H9 (cell line): ENCODE results near the gene TYRO3. TPM values are rescaled to one million over a fixed set of nuclear protein-coding genes. Genes with fewer than 3 reads are reported as not detected.

Experiments used
- DNase-seq: peaks from one replicate; pipeline ENCODE4 v3.0.0-alpha.2; 2017
- H2AFZ ChIP-seq: one replicate; pipeline ENCODE4 v1.6.1; 2013; ENCODE audit warnings: mild to moderate bottlenecking, low read length, control low read depth, moderate library complexity
- H2AK5ac ChIP-seq: 2 replicates; pipeline ENCODE4 v1.6.1; 2013; ENCODE audit warnings: low read length, control low read depth, mixed read lengths; ENCODE audit not compliant: insufficient read length
- H2BK120ac ChIP-seq: one replicate; pipeline ENCODE4 v1.6.1; 2013; ENCODE audit warnings: low read depth, mild to moderate bottlenecking, low read length, control low read depth, inconsistent platforms; ENCODE audit not compliant: poor library complexity, severe bottlenecking
- H2BK12ac ChIP-seq: 2 replicates; pipeline ENCODE4 v1.6.1; 2013; ENCODE audit warnings: low read length, control low read depth, mixed read lengths, low read depth; ENCODE audit not compliant: insufficient read length
- H2BK15ac ChIP-seq: 2 replicates; pipeline ENCODE4 v1.6.1; 2013; ENCODE audit warnings: low read depth, low read length, control low read depth
- H2BK20ac ChIP-seq: one replicate; pipeline ENCODE4 v1.6.1; 2013; ENCODE audit warnings: low read depth, mild to moderate bottlenecking, low read length, control low read depth, inconsistent platforms; ENCODE audit not compliant: poor library complexity, severe bottlenecking
- H2BK5ac ChIP-seq: 2 replicates; pipeline ENCODE4 v1.6.1; 2013; ENCODE audit warnings: low read length, control low read depth, mixed read lengths; ENCODE audit not compliant: insufficient read length
- H3K14ac ChIP-seq: 2 replicates; pipeline ENCODE4 v1.6.1; 2013; ENCODE audit warnings: low read length, control low read depth; ENCODE audit not compliant: insufficient read depth
- H3K18ac ChIP-seq: 2 replicates; pipeline ENCODE4 v1.6.1; 2013; ENCODE audit warnings: low read depth, mild to moderate bottlenecking, mixed read lengths, low read length, control low read depth; ENCODE audit not compliant: insufficient read length
- H3K23ac ChIP-seq: 2 replicates; pipeline ENCODE4 v1.6.1; 2013; ENCODE audit warnings: low read length, control low read depth, mixed read lengths, low read depth; ENCODE audit not compliant: insufficient read length
- H3K23me2 ChIP-seq: 2 replicates; pipeline ENCODE4 v1.6.1; 2013; ENCODE audit warnings: low read depth, mild to moderate bottlenecking, mixed read lengths, low read length, control low read depth; ENCODE audit not compliant: insufficient read length, poor library complexity, severe bottlenecking
- H3K27ac ChIP-seq: 2 replicates; pipeline ENCODE4 v1.5.1; 2013; ENCODE audit warnings: low read length, control low read depth, mixed read lengths, low read depth; ENCODE audit not compliant: insufficient read length
- H3K27me3 ChIP-seq: 2 replicates; pipeline ENCODE4 v1.6.1; 2013; ENCODE audit warnings: low read length, control low read depth, inconsistent platforms; ENCODE audit not compliant: insufficient read depth
- H3K4ac ChIP-seq: 2 replicates; pipeline ENCODE4 v1.6.1; 2013; ENCODE audit warnings: low read depth, mild to moderate bottlenecking, control low read depth, inconsistent platforms, low read length, moderate library complexity
- H3K4me1 ChIP-seq: 2 replicates; pipeline ENCODE4 v1.6.1; 2013; ENCODE audit warnings: low read length, control low read depth, inconsistent platforms; ENCODE audit not compliant: insufficient read depth
- H3K4me2 ChIP-seq: 2 replicates; pipeline ENCODE4 v1.6.1; 2013; ENCODE audit warnings: low read length, control low read depth, mixed read lengths; ENCODE audit not compliant: insufficient read length, insufficient read depth
- H3K56ac ChIP-seq: 2 replicates; pipeline ENCODE4 v1.6.1; 2013; ENCODE audit warnings: low read depth, mild to moderate bottlenecking, mixed read lengths, low read length, control low read depth; ENCODE audit not compliant: insufficient read length
- H3K79me1 ChIP-seq: 2 replicates; pipeline ENCODE4 v1.6.1; 2013; ENCODE audit warnings: low read depth, mild to moderate bottlenecking, moderate library complexity, low read length, control low read depth, inconsistent platforms; ENCODE audit not compliant: insufficient read depth, poor library complexity, severe bottlenecking
- H3K79me2 ChIP-seq: 2 replicates; pipeline ENCODE4 v1.6.1; 2013; ENCODE audit warnings: low read length, control low read depth, inconsistent platforms; ENCODE audit not compliant: insufficient read depth
- H3K9ac ChIP-seq: 2 replicates; pipeline ENCODE4 v1.6.1; 2013; ENCODE audit warnings: low read length, control low read depth, mixed read lengths; ENCODE audit not compliant: insufficient read length; ENCODE audit errors: extremely low read depth
- H3K9me3 ChIP-seq: one replicate; pipeline ENCODE4 v1.6.1; 2013; ENCODE audit warnings: low read depth, low read length, inconsistent platforms; ENCODE audit not compliant: control insufficient read depth
- H3T11ph ChIP-seq: one replicate; pipeline ENCODE4 v1.6.1; 2013; ENCODE audit warnings: mild to moderate bottlenecking, low read length, control low read depth, inconsistent platforms
- H4K20me1 ChIP-seq: one replicate; pipeline ENCODE4 v1.6.1; 2013; ENCODE audit not compliant: control insufficient read depth, insufficient read length, insufficient read depth
- H4K5ac ChIP-seq: 2 replicates; pipeline ENCODE4 v1.6.1; 2013; ENCODE audit warnings: low read depth, mild to moderate bottlenecking, mixed read lengths, low read length, control low read depth; ENCODE audit not compliant: insufficient read length
- H4K8ac ChIP-seq: replicated peaks from 2 replicates; pipeline ENCODE4 v1.6.1; 2013; ENCODE audit warnings: low read length, control low read depth, mixed read lengths, low read depth; ENCODE audit not compliant: insufficient read length
- H4K91ac ChIP-seq: 2 replicates; pipeline ENCODE4 v1.6.1; 2013; ENCODE audit warnings: low read depth, mild to moderate bottlenecking, moderate library complexity, mixed read lengths, low read length, control low read depth; ENCODE audit not compliant: insufficient read length
- H3K27ac Mint-ChIP-seq, 3 experiments: 2 replicates in 2 of 3; 3 replicates in 1 of 3; pipeline ENCODE4 v1.8.0; 2020 to 2021; ENCODE audit warnings: mixed read lengths in 3 of 3, mild to moderate bottlenecking in 1 of 3, moderate library complexity in 1 of 3
- H3K27me3 Mint-ChIP-seq: 2 replicates; pipeline ENCODE4 v1.8.0; 2021; ENCODE audit warnings: low read depth, mild to moderate bottlenecking, moderate library complexity, mixed read lengths
- H3K36me3 Mint-ChIP-seq, 3 experiments: 2 replicates in 2 of 3; 3 replicates in 1 of 3; pipeline ENCODE4 v1.8.0; 2020 to 2021; ENCODE audit warnings: low read depth in 3 of 3, mixed read lengths in 3 of 3; ENCODE audit not compliant: insufficient read depth in 1 of 3
- H3K4me1 Mint-ChIP-seq, 2 experiments: 2 replicates each; pipeline ENCODE4 v1.8.0; 2020; ENCODE audit warnings: mixed read lengths in 2 of 2
- H3K4me3 Mint-ChIP-seq, 2 experiments: 2 replicates in 1 of 2; 3 replicates in 1 of 2; pipeline ENCODE4 v1.8.0; 2020 to 2021; ENCODE audit warnings: mild to moderate bottlenecking in 2 of 2, mixed read lengths in 2 of 2, moderate library complexity in 1 of 2
- H3K9me3 Mint-ChIP-seq, 2 experiments: 2 replicates in 1 of 2; 3 replicates in 1 of 2; pipeline ENCODE4 v1.8.0; 2020; ENCODE audit warnings: mild to moderate bottlenecking in 2 of 2, mixed read lengths in 2 of 2, moderate library complexity in 1 of 2
- WGBS: extraction: QIAGEN DNeasy Blood & Tissue Kit; methylation state at CpG from one replicate; pipeline ENCODE4 v1.1.7; 2013; ENCODE audit warnings: missing lambda C conversion rate, low lambda C conversion rate, mixed read lengths; ENCODE audit not compliant: insufficient read length; ENCODE audit errors: extremely low coverage; 5-methylcytosine and 5-hydroxymethylcytosine counted together
- total RNA-seq: library from RNA; stranded (reverse); gene quantifications from 2 replicates; pipeline ENCODE4 v1.2.1, GENCODE V29; 2021
- TF ChIP-seq, protein P1 (sequence below): fragments of 200-600 bp; sonication (generic); conservative IDR thresholded peaks from 3 replicates; pipeline ENCODE4 v1.8.0; 2021; ENCODE audit warnings: antibody characterized with exemption, mild to moderate bottlenecking

TYRO3 gene
- total RNA-seq, 1 experiment from 2014 or later: 124 TPM

DNA sequence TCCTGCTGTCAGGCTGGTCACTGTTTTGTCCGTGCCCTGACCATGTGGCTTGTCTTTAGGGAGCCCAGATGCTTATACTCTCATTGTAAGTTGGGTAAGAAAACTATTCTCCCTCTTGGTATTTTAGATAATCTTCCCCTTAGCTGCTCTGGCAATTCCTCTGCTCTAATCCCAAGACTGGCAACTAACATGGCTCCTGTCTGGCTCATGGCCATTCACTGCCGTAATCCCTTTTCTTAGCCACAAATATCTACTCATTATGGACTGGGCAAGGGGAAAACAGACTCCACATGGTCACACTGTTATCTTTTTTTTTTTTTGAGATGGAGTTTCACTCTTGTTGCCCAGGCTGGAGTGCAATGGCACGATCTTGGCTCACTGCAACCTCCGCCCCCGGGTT lies 38.8 kb downstream of the TYRO3 start:
- peaks cover 7 to 8% of the 10 kb centered on the region in 2 experiments for H3K4me1 Mint-ChIP-seq
- Histone ChIP-seq H4K91ac (no peak overlapping the region), H3K79me2 (no peaks in the 10 kb centered on the region), H4K8ac (no peak overlapping the region), H3T11ph (no peak overlapping the region), H3K4me1 (no peaks in the 10 kb centered on the region; the same call in 1 of the 2 replicates), H2AFZ (no peak overlapping the region), H2BK20ac (no peak overlapping the region), H3K56ac (no peak overlapping the region), H3K9me3 (no peaks in the 10 kb centered on the region), H3K4ac (no peak overlapping the region), H3K18ac (no peak overlapping the region), H2AK5ac (no peak overlapping the region), H2BK5ac (no peak overlapping the region), H3K23ac (no peak overlapping the region), H2BK120ac (no peak overlapping the region), H3K4me2 (no peak overlapping the region), H3K23me2 (no peaks in the 10 kb centered on the region), H3K14ac (no peak overlapping the region), H2BK15ac (no peak overlapping the region), H4K20me1 (no peaks in the 10 kb centered on the region), H3K79me1 (no peaks in the 10 kb centered on the region), H3K27ac (no peak overlapping the region), H3K9ac (no peak overlapping the region), H2BK12ac (no peak overlapping the region), H4K5ac (no peak overlapping the region), H3K27me3 (no peaks in the 10 kb centered on the region; the same call in 1 of the 2 replicates)
- DNase-seq: no peak
- no peak overlapping the region for H3K4me3 Mint-ChIP-seq
- peaks cover 0 to 1% of the 10 kb centered on the region in 2 experiments; a peak in 1 of 5 replicates for H3K9me3 Mint-ChIP-seq
- H3K36me3 Mint-ChIP-seq: no peaks in the 10 kb centered on the region
- H3K27ac Mint-ChIP-seq: no peak overlapping the region; a peak in 1 of 7 replicates
- peaks cover 2% of the 10 kb centered on the region for H3K27me3 Mint-ChIP-seq
- TF ChIP-seq, protein P1, sequence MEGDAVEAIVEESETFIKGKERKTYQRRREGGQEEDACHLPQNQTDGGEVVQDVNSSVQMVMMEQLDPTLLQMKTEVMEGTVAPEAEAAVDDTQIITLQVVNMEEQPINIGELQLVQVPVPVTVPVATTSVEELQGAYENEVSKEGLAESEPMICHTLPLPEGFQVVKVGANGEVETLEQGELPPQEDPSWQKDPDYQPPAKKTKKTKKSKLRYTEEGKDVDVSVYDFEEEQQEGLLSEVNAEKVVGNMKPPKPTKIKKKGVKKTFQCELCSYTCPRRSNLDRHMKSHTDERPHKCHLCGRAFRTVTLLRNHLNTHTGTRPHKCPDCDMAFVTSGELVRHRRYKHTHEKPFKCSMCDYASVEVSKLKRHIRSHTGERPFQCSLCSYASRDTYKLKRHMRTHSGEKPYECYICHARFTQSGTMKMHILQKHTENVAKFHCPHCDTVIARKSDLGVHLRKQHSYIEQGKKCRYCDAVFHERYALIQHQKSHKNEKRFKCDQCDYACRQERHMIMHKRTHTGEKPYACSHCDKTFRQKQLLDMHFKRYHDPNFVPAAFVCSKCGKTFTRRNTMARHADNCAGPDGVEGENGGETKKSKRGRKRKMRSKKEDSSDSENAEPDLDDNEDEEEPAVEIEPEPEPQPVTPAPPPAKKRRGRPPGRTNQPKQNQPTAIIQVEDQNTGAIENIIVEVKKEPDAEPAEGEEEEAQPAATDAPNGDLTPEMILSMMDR: no peak
- WGBS: no CpG with 5 or more reads among the region's 5 CpGs
